Osteocyte (in vitro differentiated cells): ENCODE data around the gene ASTN1. TPM values are rescaled to one million over a fixed set of nuclear protein-coding genes. Genes with fewer than 3 reads are reported as not detected.

ENCODE experiments used
- DNase-seq: peaks from one replicate; pipeline ENCODE4 v3.0.0; 2021; ENCODE audit warnings: mixed read lengths; ENCODE audit not compliant: unreplicated experiment; ENCODE audit errors: extremely low spot score
- H3K27ac Mint-ChIP-seq: one replicate; pipeline ENCODE4 v1.8.0; 2021; ENCODE audit warnings: mild to moderate bottlenecking, mixed read lengths; ENCODE audit not compliant: unreplicated experiment
- H3K27me3 Mint-ChIP-seq: one replicate; pipeline ENCODE4 v1.8.0; 2021; ENCODE audit warnings: mixed read lengths; ENCODE audit not compliant: unreplicated experiment
- H3K36me3 Mint-ChIP-seq: one replicate; pipeline ENCODE4 v1.8.0; 2021; ENCODE audit warnings: mixed read lengths; ENCODE audit not compliant: unreplicated experiment
- H3K4me1 Mint-ChIP-seq: one replicate; pipeline ENCODE4 v1.8.0; 2021; ENCODE audit warnings: mixed read lengths; ENCODE audit not compliant: unreplicated experiment
- H3K4me3 Mint-ChIP-seq: one replicate; pipeline ENCODE4 v1.8.0; 2021; ENCODE audit warnings: mild to moderate bottlenecking, moderate library complexity, mixed read lengths; ENCODE audit not compliant: unreplicated experiment
- H3K9me3 Mint-ChIP-seq: one replicate; pipeline ENCODE4 v1.8.0; 2021; ENCODE audit warnings: mixed read lengths; ENCODE audit not compliant: unreplicated experiment
- total RNA-seq: library from RNA; stranded (reverse); gene quantifications from 2 replicates; pipeline ENCODE4 v1.2.1, GENCODE V29; 2021
- TF ChIP-seq, protein P1 (sequence below): fragments of 200-600 bp; sonication (generic); IDR thresholded peaks from 2 replicates; pipeline ENCODE4 v1.5.0; 2021; ENCODE audit warnings: antibody characterized with exemption, mild to moderate bottlenecking, moderate library complexity

Gene ASTN1
- total RNA-seq, 1 donor from 2014 or later = not detected

GRCh38 chr1:176938375-176938774, 226.1 kb downstream of the ASTN1 start:
- DNase-seq = no peak
- Mint-ChIP-seq H3K4me1 (no peaks in the 10 kb centered on the region), H3K9me3 (no peaks in the 10 kb centered on the region), H3K27ac (no peak overlapping the region), H3K4me3 (no peak overlapping the region), H3K36me3 (no peaks in the 10 kb centered on the region), H3K27me3 (no peaks in the 10 kb centered on the region)
- TF ChIP-seq, protein P1, sequence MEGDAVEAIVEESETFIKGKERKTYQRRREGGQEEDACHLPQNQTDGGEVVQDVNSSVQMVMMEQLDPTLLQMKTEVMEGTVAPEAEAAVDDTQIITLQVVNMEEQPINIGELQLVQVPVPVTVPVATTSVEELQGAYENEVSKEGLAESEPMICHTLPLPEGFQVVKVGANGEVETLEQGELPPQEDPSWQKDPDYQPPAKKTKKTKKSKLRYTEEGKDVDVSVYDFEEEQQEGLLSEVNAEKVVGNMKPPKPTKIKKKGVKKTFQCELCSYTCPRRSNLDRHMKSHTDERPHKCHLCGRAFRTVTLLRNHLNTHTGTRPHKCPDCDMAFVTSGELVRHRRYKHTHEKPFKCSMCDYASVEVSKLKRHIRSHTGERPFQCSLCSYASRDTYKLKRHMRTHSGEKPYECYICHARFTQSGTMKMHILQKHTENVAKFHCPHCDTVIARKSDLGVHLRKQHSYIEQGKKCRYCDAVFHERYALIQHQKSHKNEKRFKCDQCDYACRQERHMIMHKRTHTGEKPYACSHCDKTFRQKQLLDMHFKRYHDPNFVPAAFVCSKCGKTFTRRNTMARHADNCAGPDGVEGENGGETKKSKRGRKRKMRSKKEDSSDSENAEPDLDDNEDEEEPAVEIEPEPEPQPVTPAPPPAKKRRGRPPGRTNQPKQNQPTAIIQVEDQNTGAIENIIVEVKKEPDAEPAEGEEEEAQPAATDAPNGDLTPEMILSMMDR = no peak

DNA sequence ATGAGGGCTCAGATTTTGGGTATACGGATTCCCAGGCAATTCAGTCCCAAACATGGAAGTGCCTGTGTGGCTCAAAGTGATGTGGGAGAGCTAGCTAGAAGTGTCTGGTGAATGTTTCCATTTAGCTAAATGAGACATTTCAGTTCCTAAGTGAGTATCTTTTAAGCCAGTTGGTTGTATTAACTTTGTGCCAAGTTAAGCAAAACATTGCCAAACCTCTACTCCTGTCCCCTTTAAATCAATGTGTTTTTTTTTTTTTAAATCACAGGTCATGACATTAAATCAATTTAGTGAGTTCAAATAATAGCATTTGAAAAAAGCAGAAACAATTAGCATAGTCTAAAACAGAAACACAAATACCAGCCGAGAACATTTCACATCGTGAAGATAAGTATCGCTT, 230.1 kb downstream of the ASTN1 start:
- Mint-ChIP-seq H3K27ac (no peak overlapping the region), H3K9me3 (peaks cover 5% of the 10 kb centered on the region), H3K27me3 (no peaks in the 10 kb centered on the region), H3K4me1 (no peaks in the 10 kb centered on the region), H3K36me3 (no peaks in the 10 kb centered on the region), H3K4me3 (no peak overlapping the region)
- TF ChIP-seq, protein P1 = no peak
- DNase-seq = no peak

- Mint-ChIP-seq H3K4me1 (no peaks in the 10 kb centered on the region), H3K27ac (no peak overlapping the region), H3K36me3 (no peaks in the 10 kb centered on the region), H3K27me3 (no peaks in the 10 kb centered on the region), H3K4me3 (no peak overlapping the region), H3K9me3 (peaks cover 5% of the 10 kb centered on the region)
- DNase-seq = no peak
- TF ChIP-seq, protein P1 = no peak
These were observed 232.1 kb downstream of the ASTN1 start for GRCh38 chr1:176932114-176933104.

GRCh38 chr1:176931526-176931925, 233.0 kb downstream of the ASTN1 start:
- no peaks in the 10 kb centered on the region for H3K27me3 Mint-ChIP-seq
- DNase-seq = no peak
- H3K4me1 Mint-ChIP-seq = no peaks in the 10 kb centered on the region
- H3K36me3 Mint-ChIP-seq = no peaks in the 10 kb centered on the region
- H3K27ac Mint-ChIP-seq = no peak overlapping the region
- peaks cover 5% of the 10 kb centered on the region for H3K9me3 Mint-ChIP-seq
- TF ChIP-seq, protein P1 = no peak
- no peak overlapping the region for H3K4me3 Mint-ChIP-seq

DNA sequence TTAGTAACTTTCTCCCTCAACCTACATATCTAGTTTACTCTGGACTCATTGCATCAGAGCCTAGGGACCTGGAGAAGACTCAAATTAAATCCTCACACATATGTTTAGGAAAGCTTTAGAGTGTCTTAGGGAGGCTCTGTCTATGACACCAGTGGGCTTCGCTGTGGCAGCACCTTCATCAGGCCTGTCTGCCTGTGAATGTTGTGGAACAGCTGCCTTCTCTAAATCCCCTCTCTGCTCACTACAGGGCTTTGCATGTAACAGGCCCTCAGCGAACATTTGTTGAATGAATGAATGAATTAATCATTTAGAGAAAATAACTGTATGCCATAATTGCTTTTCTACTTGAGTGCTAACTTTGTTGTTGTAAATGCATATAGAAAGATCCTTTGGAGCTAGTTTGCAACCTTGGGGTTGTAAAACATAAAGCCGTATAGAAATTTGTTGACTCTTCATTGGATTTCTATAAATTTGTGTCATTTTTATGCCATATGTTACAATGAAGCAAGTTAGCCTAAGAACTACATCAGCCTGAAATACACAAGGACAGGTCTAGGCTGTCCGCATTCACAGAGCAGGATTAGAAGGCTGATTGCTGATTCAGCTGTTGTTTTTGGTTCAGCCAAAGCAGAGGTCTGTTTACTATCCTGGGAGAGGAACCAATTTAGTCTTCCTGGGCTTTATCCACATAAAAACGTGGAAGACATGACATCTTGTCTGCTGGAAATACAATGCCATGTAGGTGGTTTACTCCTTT, 238.0 kb downstream of the ASTN1 start:
- peaks cover 3% of the 10 kb centered on the region for H3K27me3 Mint-ChIP-seq
- H3K27ac Mint-ChIP-seq = no peak overlapping the region
- H3K4me3 Mint-ChIP-seq = no peak overlapping the region
- H3K9me3 Mint-ChIP-seq = peaks cover 5% of the 10 kb centered on the region
- H3K36me3 Mint-ChIP-seq = no peaks in the 10 kb centered on the region
- TF ChIP-seq, protein P1 = no peak
- H3K4me1 Mint-ChIP-seq = no peaks in the 10 kb centered on the region
- no peak for DNase-seq
